Gastroesophageal sphincter (tissue), 4 donors: ENCODE data around the gene MEG3. TPM values are rescaled to one million over a fixed set of nuclear protein-coding genes. Genes with fewer than 3 reads are reported as not detected.

Experiments
- ATAC-seq: fragments of 150-250 bp; one replicate; pipeline ENCODE4 v1.9.1; 2016; ENCODE audit warnings: mild to moderate bottlenecking, moderate library complexity
- H3K27ac ChIP-seq, 4 donors: fragments of 200-600 bp; sonication (generic) in 3 of 4; 1 replicate in 3 of 4; 2 replicates in 1 of 4; pipeline ENCODE4 v1.5.1; 2016 to 2019
- H3K27me3 ChIP-seq: fragments of 200-600 bp; sonication (generic); one replicate; pipeline ENCODE4 v1.5.1; 2019
- H3K36me3 ChIP-seq, 2 donors: fragments of 200-600 bp; sonication (generic); one replicate each; pipeline ENCODE4 v1.5.1; 2019; ENCODE audit warnings: control low read depth in 1 of 2
- H3K4me1 ChIP-seq, 3 donors: fragments of 200-600 bp; sonication (generic); 1 replicate in 2 of 3; 2 replicates in 1 of 3; pipeline ENCODE4 v1.5.1; 2016 to 2019; ENCODE audit warnings: control low read depth in 2 of 3
- H3K4me3 ChIP-seq, 2 donors: fragments of 200-600 bp; sonication (generic); one replicate each; pipeline ENCODE4 v1.5.1; 2019; ENCODE audit warnings: mild to moderate bottlenecking in 1 of 2, moderate library complexity in 1 of 2
- H3K9me3 ChIP-seq, 3 donors: fragments of 200-600 bp; sonication (generic); one replicate each; pipeline ENCODE4 v1.5.1; 2017 to 2019; ENCODE audit warnings: control low read depth in 2 of 3
- EP300 ChIP-seq: sonication (generic); formaldehyde crosslinking; IDR thresholded peaks from one replicate; pipeline ENCODE4 v1.6.1; 2017; ENCODE audit warnings: antibody characterized with exemption, mild to moderate bottlenecking
- POLR2A ChIP-seq, 2 donors: fragments of 450-650 bp; IDR thresholded peaks; one replicate each; pipeline ENCODE4 v1.6.1; 2017; ENCODE audit warnings: antibody characterized with exemption in 2 of 2, mild to moderate bottlenecking in 2 of 2, moderate library complexity in 1 of 2
- POLR2AphosphoS5 ChIP-seq: sonication (generic); formaldehyde crosslinking; IDR thresholded peaks from one replicate; pipeline ENCODE4 v1.6.1; 2017; ENCODE audit warnings: antibody characterized with exemption
- WGBS, 2 donors: methylation state at CpG; one replicate each; pipeline ENCODE4 v1.1.5; 2018; ENCODE audit warnings: low coverage in 1 of 2; 5-methylcytosine and 5-hydroxymethylcytosine counted together
- total RNA-seq, 4 donors: library from RNA; depleted of rRNA; stranded (reverse); fragments of >200 nt; gene quantifications; one replicate each; pipeline ENCODE4 v1.1.0, GENCODE V29; 2016
- TF ChIP-seq, protein P1 (sequence below), 4 experiments: fragments of 200-600 bp in 2 of 4; fragments of 450-650 bp in 2 of 4; sonication (generic) in 1 of 4; IDR thresholded peaks; one replicate each; pipeline ENCODE4 v1.5.1; 2017 to 2019; ENCODE audit warnings: antibody characterized with exemption in 4 of 4, mild to moderate bottlenecking in 2 of 4, moderate library complexity in 2 of 4

The MEG3 gene
- total RNA-seq, 4 donors from 2014 or later: 7.5 to 59.0 (median 36.7) TPM

DNA sequence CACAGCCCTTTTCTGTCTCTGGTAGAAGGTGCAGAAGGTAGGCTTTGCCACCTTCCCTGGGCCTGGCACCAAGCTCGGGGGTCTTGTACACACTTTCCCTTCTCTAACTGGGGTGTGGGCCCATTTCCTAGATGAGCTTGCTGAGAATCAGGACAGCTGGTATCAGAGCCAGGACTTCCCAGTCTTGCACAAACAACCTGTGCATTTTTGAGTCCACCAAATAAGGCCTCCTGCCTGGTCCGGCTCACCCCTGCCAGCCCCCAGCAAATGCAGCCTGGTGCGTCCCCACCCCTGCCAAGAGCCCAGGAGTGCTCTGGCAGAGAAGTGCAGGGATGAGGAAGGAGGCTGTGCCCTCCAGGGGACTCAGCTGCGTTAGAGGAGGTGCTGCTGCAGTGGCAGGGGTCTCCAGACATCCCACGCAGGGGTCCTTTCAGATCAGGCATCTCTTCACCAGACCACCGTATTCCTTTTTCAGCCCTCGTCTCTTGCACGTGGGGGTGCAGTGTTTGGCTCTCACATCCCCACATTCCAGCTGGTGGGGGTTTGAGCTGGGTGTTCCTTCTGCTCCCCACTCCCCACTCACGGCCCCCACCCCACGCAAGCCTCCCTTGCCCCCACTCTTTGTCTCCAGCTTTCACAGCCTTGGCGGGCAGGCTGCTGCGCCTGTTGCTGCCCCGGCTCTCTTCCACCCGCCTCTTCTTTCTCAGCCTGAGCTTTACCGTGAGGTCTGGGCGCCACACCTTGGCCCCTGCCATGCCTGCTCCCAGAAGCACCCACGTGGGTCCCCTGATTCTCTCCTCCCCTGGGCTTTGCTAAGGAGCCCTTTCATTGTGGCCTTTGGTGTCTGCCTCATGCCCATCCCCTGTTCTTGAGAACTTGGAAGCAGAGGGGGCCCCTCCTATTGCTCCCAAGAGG, 32.3 kb downstream of the MEG3 start:
- Histone ChIP-seq H3K27ac (no peak overlapping the region), H3K27me3 (peaks cover 24% of the 10 kb centered on the region), H3K4me3 (no peak overlapping the region), H3K36me3 (no peaks in the 10 kb centered on the region), H3K4me1 (no peaks in the 10 kb centered on the region), H3K9me3 (no peaks in the 10 kb centered on the region)
- no peak for ATAC-seq
- WGBS, 2 donors: 47 to 100% methylated on average over 1 to 4 of the region's 17 CpGs
- TF ChIP-seq EP300 (no peak), POLR2AphosphoS5 (no peak), POLR2A (IDR thresholded peaks at IDR 0.05) (no peak)
- TF ChIP-seq, protein P1, sequence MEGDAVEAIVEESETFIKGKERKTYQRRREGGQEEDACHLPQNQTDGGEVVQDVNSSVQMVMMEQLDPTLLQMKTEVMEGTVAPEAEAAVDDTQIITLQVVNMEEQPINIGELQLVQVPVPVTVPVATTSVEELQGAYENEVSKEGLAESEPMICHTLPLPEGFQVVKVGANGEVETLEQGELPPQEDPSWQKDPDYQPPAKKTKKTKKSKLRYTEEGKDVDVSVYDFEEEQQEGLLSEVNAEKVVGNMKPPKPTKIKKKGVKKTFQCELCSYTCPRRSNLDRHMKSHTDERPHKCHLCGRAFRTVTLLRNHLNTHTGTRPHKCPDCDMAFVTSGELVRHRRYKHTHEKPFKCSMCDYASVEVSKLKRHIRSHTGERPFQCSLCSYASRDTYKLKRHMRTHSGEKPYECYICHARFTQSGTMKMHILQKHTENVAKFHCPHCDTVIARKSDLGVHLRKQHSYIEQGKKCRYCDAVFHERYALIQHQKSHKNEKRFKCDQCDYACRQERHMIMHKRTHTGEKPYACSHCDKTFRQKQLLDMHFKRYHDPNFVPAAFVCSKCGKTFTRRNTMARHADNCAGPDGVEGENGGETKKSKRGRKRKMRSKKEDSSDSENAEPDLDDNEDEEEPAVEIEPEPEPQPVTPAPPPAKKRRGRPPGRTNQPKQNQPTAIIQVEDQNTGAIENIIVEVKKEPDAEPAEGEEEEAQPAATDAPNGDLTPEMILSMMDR (IDR thresholded peaks at IDR 0.05): no peak

DNA sequence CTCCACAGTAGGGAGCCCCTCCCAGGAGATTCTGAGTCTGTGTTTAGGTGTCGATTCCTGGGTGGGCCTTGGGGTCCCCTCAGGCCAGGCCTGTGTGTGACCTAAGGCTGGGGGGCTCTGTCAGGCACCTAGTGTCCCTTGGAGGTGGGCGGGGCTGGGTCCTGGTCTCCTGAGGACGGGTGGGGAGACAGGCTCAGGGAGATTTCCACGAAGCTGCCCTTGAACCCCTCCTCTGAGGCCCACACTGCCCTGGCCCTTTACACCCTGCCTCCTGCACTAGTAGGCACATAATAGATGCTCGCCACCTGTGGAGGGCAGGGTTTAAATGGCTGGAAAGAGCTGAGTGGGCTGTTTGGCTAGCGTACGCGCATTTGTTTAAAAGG, 32.9 kb downstream of the MEG3 start:
- 90% methylated on average over 3 of the region's 8 CpGs; no CpG with 5 or more reads in 1 of the 2 donors for whole genome bisulfite sequencing, 2 donors
- ATAC-seq: no peak
- H3K27ac ChIP-seq: no peak overlapping the region

DNA sequence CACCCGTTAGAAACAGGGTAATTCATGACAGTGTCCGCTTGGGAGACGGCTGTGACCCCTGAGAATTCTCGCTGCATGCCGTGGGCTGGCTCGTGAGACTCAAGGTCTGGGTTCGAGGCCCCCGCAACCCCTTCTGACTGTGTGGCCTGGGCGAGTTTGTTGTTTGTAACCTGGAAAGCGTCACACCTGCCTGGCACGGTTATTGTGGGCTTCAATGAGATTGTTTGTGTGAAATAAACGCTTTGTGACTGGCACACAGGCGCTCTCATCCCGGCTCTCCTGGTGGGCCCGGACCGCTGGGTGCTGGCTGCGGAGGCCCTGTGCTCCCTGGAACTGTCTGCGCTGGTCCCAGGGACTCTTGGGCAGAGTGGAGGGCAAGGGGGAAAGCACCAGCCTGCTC, 33.9 kb downstream of the MEG3 start:
- H3K36me3 ChIP-seq: no peaks in the 10 kb centered on the region

More for the DNA sequence above, 32.9 kb downstream of the MEG3 start:
- Histone ChIP-seq H3K4me3 (no peak overlapping the region), H3K4me1 (no peaks in the 10 kb centered on the region), H3K9me3 (no peaks in the 10 kb centered on the region), H3K27me3 (peaks cover 24% of the 10 kb centered on the region), H3K36me3 (no peaks in the 10 kb centered on the region)
- TF ChIP-seq POLR2AphosphoS5: no peak
- TF ChIP-seq, protein P1 (IDR thresholded peaks at IDR 0.05): no peak
- TF ChIP-seq EP300: no peak
- TF ChIP-seq POLR2A (IDR thresholded peaks at IDR 0.05): no peak

GRCh38 chr14:100860556-100861187, 34.8 kb downstream of the MEG3 start:
- Histone ChIP-seq H3K27me3 (peaks cover 24% of the 10 kb centered on the region), H3K4me1 (no peaks in the 10 kb centered on the region), H3K36me3 (no peaks in the 10 kb centered on the region), H3K27ac (no peak overlapping the region), H3K4me3 (no peak overlapping the region), H3K9me3 (no peaks in the 10 kb centered on the region)
- TF ChIP-seq POLR2AphosphoS5 (no peak), POLR2A (IDR thresholded peaks at IDR 0.05) (no peak), EP300 (no peak)
- TF ChIP-seq, protein P1 (IDR thresholded peaks at IDR 0.05): no peak
- 40% methylated on average over 1 of the region's 19 CpGs; no CpG with 5 or more reads in 1 of the 2 donors for WGBS, 2 donors
- ATAC-seq: no peak

More for the DNA sequence above, 33.9 kb downstream of the MEG3 start:
- TF ChIP-seq POLR2AphosphoS5 (no peak), POLR2A (IDR thresholded peaks at IDR 0.05) (no peak), EP300 (no peak)
- TF ChIP-seq, protein P1 (IDR thresholded peaks at IDR 0.05): no peak
- Histone ChIP-seq H3K9me3 (no peaks in the 10 kb centered on the region), H3K27me3 (peaks cover 24% of the 10 kb centered on the region), H3K27ac (no peak overlapping the region), H3K4me3 (no peak overlapping the region), H3K4me1 (no peaks in the 10 kb centered on the region)
- 81% methylated on average over 10 of the region's 18 CpGs; no CpG with 5 or more reads in 1 of the 2 donors for WGBS, 2 donors
- no peak for ATAC-seq
